Measurements from ENCODE around the gene IL17REL.

Gene IL17REL

DNA sequence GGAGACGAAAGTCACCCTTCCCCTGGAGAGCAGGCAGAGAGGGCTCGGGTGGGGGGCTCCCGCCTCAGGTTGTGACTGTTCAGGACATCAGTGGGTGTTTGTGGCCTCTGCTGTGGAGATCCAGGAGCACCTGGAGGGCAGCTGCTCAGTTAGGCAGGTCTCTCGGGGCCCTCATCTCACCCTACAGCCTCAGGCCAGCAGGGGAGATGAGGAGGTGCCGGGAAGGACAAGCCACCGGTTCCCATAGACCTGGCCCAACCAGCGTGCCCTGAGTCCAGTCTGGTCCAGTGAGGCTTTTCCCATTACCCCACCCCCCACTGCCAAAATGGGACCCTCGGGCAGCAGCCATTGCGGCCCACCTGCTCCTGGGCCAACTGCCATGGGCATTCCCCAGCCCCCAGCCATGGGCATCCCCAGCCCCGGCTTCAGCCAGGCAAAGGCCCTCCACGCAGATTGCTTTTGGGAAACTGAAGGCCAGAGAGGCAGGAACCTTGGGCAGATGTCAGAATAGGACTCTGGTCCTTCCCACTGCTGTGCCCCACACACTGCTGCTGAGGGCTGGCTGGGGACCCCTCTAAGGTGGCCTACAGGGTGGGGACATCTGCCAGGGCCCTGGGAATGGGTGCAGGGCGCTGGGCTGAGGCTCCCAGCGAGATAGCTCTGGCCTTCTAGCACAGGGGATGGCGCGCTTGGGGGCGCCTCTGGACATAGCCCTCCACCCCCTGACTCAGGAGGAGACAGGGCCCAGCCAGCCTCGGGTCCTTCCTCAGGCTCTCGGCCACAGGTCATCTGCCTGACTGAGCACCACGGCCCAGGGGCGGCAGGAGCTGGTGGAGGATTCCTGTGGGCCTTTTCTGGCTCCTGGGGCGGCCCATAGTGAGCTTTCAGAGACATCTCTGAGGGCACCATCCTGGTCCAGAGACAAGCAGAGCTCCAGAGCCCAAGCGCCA, 47.2 kb downstream of the IL17REL start:
- peak; percentile 73 for DNase-seq (ENCODE audit: low spot score)
- H3K27ac ChIP-seq, result peak overlapping the region; percentile 3 to 99

DNA sequence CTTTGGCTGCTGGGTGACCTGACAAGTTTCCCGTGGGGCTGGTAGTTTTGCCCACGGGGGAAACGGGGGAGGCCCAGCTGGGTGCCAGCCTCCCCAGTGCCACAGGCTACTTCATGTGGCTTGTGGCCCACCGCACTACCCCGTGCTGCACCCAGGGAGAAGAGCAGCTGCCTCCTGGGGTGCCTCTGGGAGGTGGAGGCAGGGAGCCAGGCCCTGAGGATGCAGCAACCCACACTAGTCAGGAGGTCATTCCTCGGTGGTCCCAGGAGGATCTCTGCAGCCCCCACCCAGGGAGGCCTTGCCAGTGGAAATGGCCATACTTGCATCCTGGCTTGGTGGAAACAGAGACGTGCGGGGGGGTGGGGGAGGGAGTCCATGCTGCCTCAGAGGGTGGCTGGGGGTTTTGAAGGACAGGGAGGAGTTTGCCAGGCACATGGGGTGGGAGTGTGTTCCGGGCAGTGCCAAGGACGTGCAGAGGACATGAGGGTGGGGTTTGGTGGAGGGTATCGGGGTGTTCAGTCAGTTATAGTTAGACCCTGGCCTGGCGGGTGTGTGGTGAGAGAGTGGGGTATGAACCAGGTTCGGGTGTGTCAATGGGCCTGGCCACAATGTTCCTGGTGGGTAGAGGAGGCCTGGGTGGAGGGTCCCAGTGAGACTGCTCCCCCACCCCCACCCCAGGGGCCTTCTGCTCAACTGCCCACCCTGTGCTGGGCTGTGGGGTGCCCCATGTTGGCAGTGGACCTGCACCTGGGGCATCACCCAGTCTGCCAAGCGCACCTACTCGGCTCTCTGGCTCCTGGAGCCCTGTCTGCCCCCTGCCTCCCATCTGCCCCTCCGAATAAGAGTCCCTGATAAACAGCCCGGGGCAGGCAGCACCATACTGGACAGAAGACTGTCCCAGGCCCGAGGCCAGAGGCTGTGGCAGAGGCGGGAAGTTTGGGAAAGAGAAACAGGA, 48.2 kb downstream of the IL17REL start:
- DNase-seq (ENCODE audit: low spot score), result peak; percentile 73
- TF ChIP-seq, protein P1, sequence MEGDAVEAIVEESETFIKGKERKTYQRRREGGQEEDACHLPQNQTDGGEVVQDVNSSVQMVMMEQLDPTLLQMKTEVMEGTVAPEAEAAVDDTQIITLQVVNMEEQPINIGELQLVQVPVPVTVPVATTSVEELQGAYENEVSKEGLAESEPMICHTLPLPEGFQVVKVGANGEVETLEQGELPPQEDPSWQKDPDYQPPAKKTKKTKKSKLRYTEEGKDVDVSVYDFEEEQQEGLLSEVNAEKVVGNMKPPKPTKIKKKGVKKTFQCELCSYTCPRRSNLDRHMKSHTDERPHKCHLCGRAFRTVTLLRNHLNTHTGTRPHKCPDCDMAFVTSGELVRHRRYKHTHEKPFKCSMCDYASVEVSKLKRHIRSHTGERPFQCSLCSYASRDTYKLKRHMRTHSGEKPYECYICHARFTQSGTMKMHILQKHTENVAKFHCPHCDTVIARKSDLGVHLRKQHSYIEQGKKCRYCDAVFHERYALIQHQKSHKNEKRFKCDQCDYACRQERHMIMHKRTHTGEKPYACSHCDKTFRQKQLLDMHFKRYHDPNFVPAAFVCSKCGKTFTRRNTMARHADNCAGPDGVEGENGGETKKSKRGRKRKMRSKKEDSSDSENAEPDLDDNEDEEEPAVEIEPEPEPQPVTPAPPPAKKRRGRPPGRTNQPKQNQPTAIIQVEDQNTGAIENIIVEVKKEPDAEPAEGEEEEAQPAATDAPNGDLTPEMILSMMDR (IDR thresholded peaks at IDR 0.05), result no peak
- H3K4me3 ChIP-seq, result peak overlapping the region; percentile 58

More for the DNA sequence above, 47.2 kb downstream of the IL17REL start:
- TF ChIP-seq, protein P1 (IDR thresholded peaks at IDR 0.05), result no peak
- peak overlapping the region; percentile 58 for H3K4me3 ChIP-seq

DNA sequence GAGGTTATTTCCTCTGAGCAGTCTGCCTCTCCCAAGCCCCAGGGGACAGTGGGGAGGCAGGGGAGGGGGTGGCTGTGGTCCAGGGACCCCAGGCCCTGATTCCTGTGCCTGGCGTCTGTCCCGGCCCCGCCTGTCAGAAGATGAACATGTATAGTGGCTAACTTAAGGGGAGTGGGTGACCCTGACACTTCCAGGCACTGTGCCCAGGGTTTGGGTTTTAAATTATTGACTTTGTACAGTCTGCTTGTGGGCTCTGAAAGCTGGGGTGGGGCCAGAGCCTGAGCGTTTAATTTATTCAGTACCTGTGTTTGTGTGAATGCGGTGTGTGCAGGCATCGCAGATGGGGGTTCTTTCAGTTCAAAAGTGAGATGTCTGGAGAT, 48.9 kb downstream of the IL17REL start:
- DNase-seq (ENCODE audit: low spot score), result no peak
- TF ChIP-seq, protein P1 (IDR thresholded peaks at IDR 0.05), result no peak
- peak overlapping the region; percentile 93 for H3K4me3 ChIP-seq
- H3K27ac ChIP-seq, result peak overlapping the region; percentile 23 to 99

More for the DNA sequence above, 48.2 kb downstream of the IL17REL start:
- H3K27ac ChIP-seq, result peak overlapping the region; percentile 23 to 99

DNA sequence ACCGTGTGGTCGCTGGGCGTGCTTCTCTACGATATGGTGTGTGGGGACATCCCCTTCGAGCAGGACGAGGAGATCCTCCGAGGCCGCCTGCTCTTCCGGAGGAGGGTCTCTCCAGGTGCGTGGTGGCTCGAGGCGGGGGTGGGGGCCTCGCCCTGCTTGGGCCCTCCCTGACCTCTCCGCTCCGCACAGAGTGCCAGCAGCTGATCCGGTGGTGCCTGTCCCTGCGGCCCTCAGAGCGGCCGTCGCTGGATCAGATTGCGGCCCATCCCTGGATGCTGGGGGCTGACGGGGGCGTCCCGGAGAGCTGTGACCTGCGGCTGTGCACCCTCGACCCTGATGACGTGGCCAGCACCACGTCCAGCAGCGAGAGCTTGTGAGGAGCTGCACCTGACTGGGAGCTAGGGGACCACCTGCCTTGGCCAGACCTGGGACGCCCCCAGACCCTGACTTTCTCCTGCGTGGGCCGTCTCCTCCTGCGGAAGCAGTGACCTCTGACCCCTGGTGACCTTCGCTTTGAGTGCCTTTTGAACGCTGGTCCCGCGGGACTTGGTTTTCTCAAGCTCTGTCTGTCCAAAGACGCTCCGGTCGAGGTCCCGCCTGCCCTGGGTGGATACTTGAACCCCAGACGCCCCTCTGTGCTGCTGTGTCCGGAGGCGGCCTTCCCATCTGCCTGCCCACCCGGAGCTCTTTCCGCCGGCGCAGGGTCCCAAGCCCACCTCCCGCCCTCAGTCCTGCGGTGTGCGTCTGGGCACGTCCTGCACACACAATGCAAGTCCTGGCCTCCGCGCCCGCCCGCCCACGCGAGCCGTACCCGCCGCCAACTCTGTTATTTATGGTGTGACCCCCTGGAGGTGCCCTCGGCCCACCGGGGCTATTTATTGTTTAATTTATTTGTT, 49.6 kb downstream of the IL17REL start:
- DNase-seq (ENCODE audit: low spot score), result peak; percentile 77
- TF ChIP-seq, protein P1 (IDR thresholded peaks at IDR 0.05), result no peak

DNA sequence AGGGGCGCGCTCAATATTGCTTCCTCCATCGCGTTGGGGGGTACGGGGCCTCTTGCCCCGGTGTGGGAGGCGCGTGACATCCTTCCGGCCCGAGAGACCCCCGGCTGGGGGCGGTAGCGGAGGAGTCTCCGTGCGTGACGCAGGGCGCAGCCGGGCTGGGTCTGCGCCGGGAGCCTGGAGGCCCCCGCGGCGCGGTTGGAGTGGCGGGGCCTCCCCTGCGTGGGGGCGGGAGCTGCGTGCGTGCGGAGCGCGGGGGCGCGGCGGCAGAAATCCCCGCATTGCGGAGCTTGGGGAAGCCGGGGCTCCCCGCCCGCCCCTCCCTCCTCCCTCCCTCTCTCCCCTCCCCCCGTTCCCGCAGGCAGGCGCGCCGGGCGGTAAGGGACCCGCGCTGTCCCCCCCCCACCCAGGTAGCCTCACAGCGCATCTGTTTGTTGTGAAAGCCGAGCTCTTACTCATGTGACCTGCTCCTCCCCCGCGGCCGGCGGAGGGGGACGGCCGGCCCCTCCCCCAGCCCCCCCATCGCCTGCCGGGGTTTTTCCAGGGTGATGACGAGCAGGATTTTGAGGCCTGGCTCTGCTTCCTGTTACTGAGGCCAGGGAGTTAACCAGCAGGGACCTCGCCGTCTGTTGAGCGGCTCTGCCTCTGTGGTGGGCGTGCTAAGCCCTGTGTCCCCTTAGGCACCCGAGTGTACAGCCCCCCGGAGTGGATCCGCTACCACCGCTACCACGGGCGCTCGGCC, 50.4 kb downstream of the IL17REL start:
- H3K4me3 ChIP-seq, result peak overlapping the region; percentile 93
- peak overlapping the region; percentile 76 to 99 for H3K27ac ChIP-seq
- peak; percentile 95 for DNase-seq (ENCODE audit: low spot score)
- TF ChIP-seq, protein P1 (IDR thresholded peaks at IDR 0.05), result no peak

More for the DNA sequence above, 49.6 kb downstream of the IL17REL start:
- Histone ChIP-seq H3K27ac (peak overlapping the region; percentile 76 to 99), H3K4me3 (peak overlapping the region; percentile 93)
